Measurements from ENCODE around the gene CAMK1D.

DNA sequence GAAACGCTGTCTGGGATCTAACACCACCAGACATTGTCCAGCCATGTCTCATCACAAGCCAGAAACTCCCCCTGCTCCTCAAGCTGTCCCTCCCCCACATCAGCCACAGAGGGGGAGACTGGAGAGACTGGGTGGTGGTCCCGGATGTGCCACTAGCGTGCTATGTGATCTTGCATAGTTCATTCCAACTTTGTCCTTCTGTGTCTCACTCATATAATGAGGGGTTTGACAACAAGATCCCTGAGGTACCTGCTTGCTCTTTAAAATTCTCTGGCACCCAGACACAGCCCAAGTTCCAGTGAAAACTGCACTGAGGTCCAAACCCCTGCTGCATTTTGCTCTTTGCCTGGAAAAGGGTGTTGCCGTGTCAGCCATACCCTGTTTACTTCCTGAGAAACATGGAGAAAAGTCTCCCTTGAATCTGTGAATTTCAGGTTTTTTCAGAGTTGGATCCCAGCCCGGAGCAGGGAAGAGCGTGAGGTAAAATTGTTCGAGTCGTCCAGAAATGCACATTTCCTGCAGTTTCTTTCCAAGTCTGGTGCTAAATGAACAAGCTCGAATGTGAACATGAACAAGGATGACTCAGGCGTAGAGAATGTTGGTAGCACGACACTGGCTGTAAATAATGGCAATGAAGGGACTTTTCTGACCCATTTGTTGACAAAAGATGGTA, 495.6 kb downstream of the CAMK1D start:
- TF ChIP-seq GATA3 (IDR thresholded peaks at IDR 0.05; ENCODE audit: low read depth, low read length) = no peak
- TF ChIP-seq GATA2 (IDR thresholded peaks at IDR 0.05; ENCODE audit: low read depth, low read length) = no peak
